Neural cell (in vitro differentiated cells): ENCODE results near the gene VPS41. TPM values are rescaled to one million over a fixed set of nuclear protein-coding genes. Genes with fewer than 3 reads are reported as not detected.

Source experiments
- H2AFZ ChIP-seq: fragments of 200-600, 300-800 bp; sonication (generic), shearing (Covaris generic); 2 replicates; pipeline ENCODE4 v1.6.0; 2014; ENCODE audit warnings: low read depth, mild to moderate bottlenecking, antibody characterized with exemption, low read length, moderate library complexity
- H3F3A ChIP-seq: fragments of 200-600 bp; shearing (Covaris generic); 2 replicates; pipeline ENCODE4 v1.6.1; 2016; ENCODE audit warnings: mild to moderate bottlenecking, moderate library complexity, mixed read lengths, antibody characterized with exemption, low read length; ENCODE audit not compliant: insufficient read depth, poor library complexity, severe bottlenecking
- H3K27ac ChIP-seq: fragments of 200-600, 300-800 bp; sonication (generic), shearing (Covaris generic); 2 replicates; pipeline ENCODE4 v1.5.1; 2014; ENCODE audit warnings: mild to moderate bottlenecking, low read length, moderate library complexity
- H3K27me3 ChIP-seq: fragments of 300-800, 200-600 bp; sonication (generic), shearing (Covaris generic); 2 replicates; pipeline ENCODE4 v1.6.0; 2014; ENCODE audit warnings: mild to moderate bottlenecking, low read depth, low read length, moderate library complexity; ENCODE audit not compliant: insufficient read depth
- H3K36me3 ChIP-seq: fragments of 300-800, 200-600 bp; sonication (generic), shearing (Covaris generic); 2 replicates; pipeline ENCODE4 v1.5.1; 2014; ENCODE audit warnings: mild to moderate bottlenecking, antibody characterized with exemption, low read length, moderate library complexity; ENCODE audit not compliant: insufficient read depth
- H3K4me2 ChIP-seq: fragments of 300-800, 200-600 bp; sonication (generic), shearing (Covaris generic); 2 replicates; pipeline ENCODE4 v1.6.0; 2014; ENCODE audit warnings: mild to moderate bottlenecking, low read length
- H3K4me3 ChIP-seq: fragments of 300-800, 200-600 bp; sonication (generic), shearing (Covaris generic); 2 replicates; pipeline ENCODE4 v1.5.1; 2014; ENCODE audit warnings: mild to moderate bottlenecking, low read length, moderate library complexity
- H3K79me2 ChIP-seq: fragments of 200-600 bp; shearing (Covaris generic); replicated peaks from 2 replicates; pipeline ENCODE4 v1.6.0; 2014; ENCODE audit warnings: mild to moderate bottlenecking, low read length, moderate library complexity; ENCODE audit not compliant: insufficient read depth
- H3K9ac ChIP-seq: fragments of 300-800, 200-600 bp; sonication (generic), shearing (Covaris generic); 2 replicates; pipeline ENCODE4 v1.6.1; 2016; ENCODE audit warnings: mild to moderate bottlenecking, low read length, mixed read lengths
- H3K9me2 ChIP-seq: fragments of 200-600 bp; shearing (Covaris generic); 2 replicates; pipeline ENCODE4 v1.6.1; 2016; ENCODE audit warnings: mild to moderate bottlenecking, low read length, mixed read lengths; ENCODE audit not compliant: insufficient read depth
- H3K9me3 ChIP-seq: fragments of 200-600, 300-800 bp; sonication (generic), shearing (Covaris generic); 2 replicates; pipeline ENCODE4 v1.6.1; 2016; ENCODE audit warnings: mild to moderate bottlenecking, mixed run types, low read length, moderate library complexity, mixed read lengths
- H4K20me1 ChIP-seq: fragments of 200-600 bp; shearing (Covaris generic); 2 replicates; pipeline ENCODE4 v1.6.1; 2016; ENCODE audit warnings: mild to moderate bottlenecking, mixed run types; ENCODE audit not compliant: insufficient read depth
- CTCF ChIP-seq: fragments of 450-650 bp; IDR thresholded peaks from 2 replicates; pipeline ENCODE4 v1.5.1; 2014; ENCODE audit warnings: antibody characterized with exemption, mild to moderate bottlenecking, moderate library complexity; ENCODE audit not compliant: poor library complexity, severe bottlenecking
- EP300 ChIP-seq: fragments of 450-650 bp; conservative IDR thresholded peaks from 2 replicates; pipeline ENCODE4 v1.6.1; 2014; ENCODE audit warnings: antibody characterized with exemption, mild to moderate bottlenecking, moderate library complexity; ENCODE audit not compliant: poor library complexity, severe bottlenecking
- EZH2 ChIP-seq: fragments of 200-600, 300-800 bp; shearing (Covaris generic), sonication (generic); IDR thresholded peaks from 2 replicates; pipeline ENCODE4 v1.6.1; 2014; ENCODE audit warnings: antibody characterized with exemption, low read length, borderline replicate concordance, mild to moderate bottlenecking; ENCODE audit not compliant: insufficient read depth, poor library complexity, severe bottlenecking
- MXI1 ChIP-seq: fragments of 450-650 bp; conservative IDR thresholded peaks from 2 replicates; pipeline ENCODE4 v1.6.1; 2014; ENCODE audit warnings: antibody characterized with exemption, mild to moderate bottlenecking; ENCODE audit not compliant: poor library complexity, severe bottlenecking
- POLR2AphosphoS5 ChIP-seq: IDR thresholded peaks from 2 replicates; pipeline ENCODE4 v1.6.1; 2012
- RAD21 ChIP-seq: fragments of 450-650 bp; conservative IDR thresholded peaks from 2 replicates; pipeline ENCODE4 v1.6.1; 2014; ENCODE audit warnings: antibody characterized with exemption, mild to moderate bottlenecking, moderate library complexity
- REST ChIP-seq: IDR thresholded peaks from 2 replicates; pipeline ENCODE4 v1.6.1; 2012; ENCODE audit warnings: borderline replicate concordance
- SMC3 ChIP-seq: fragments of 450-650 bp; conservative IDR thresholded peaks from 2 replicates; pipeline ENCODE4 v1.6.1; 2014; ENCODE audit warnings: antibody characterized with exemption, mild to moderate bottlenecking, moderate library complexity; ENCODE audit not compliant: poor library complexity
- TAF1 ChIP-seq: IDR thresholded peaks from 2 replicates; pipeline ENCODE4 v1.6.1; 2012; ENCODE audit warnings: low read depth
- polyA plus RNA-seq: library from polyadenylated mRNA; depleted of rRNA; stranded (reverse); fragments of >200 nt; gene quantifications from 2 replicates; pipeline ENCODE4 v1.2.3, GENCODE V29; 2014

Gene VPS41
- polyA plus RNA-seq, 1 donor from 2014 or later: 64.0 TPM

GRCh38 chr7:38907066-38907465, 1.9 kb downstream of the VPS41 start:
- Histone ChIP-seq H3K9me3 (no peaks in the 10 kb centered on the region), H3K4me2 (no peak overlapping the region), H4K20me1 (no peaks in the 10 kb centered on the region), H3K9ac (no peak overlapping the region), H3K36me3 (no peaks in the 10 kb centered on the region), H3K27me3 (no peaks in the 10 kb centered on the region), H3F3A (no peaks in the 10 kb centered on the region), H2AFZ (no peak overlapping the region), H3K4me3 (no peak overlapping the region), H3K79me2 (peaks cover 16% of the 10 kb centered on the region), H3K9me2 (no peaks in the 10 kb centered on the region), H3K27ac (no peak overlapping the region)
- TF ChIP-seq SMC3 (no peak), POLR2AphosphoS5 (no peak), MXI1 (no peak), EZH2 (no peak), EP300 (no peak)

GRCh38 chr7:38905056-38905759, 3.8 kb downstream of the VPS41 start:
- no peak overlapping the region for H2AFZ ChIP-seq

GRCh38 chr7:38903057-38903456, 5.9 kb downstream of the VPS41 start:
- Histone ChIP-seq H3K4me2 (no peak overlapping the region), H3K27me3 (no peaks in the 10 kb centered on the region), H3K9me2 (no peaks in the 10 kb centered on the region), H3K27ac (no peak overlapping the region), H3K9me3 (no peaks in the 10 kb centered on the region), H3K36me3 (no peaks in the 10 kb centered on the region), H3K79me2 (peaks cover 8% of the 10 kb centered on the region), H3K4me3 (no peak overlapping the region), H3K9ac (no peak overlapping the region), H3F3A (no peaks in the 10 kb centered on the region), H4K20me1 (no peaks in the 10 kb centered on the region), H2AFZ (no peak overlapping the region)
- TF ChIP-seq RAD21: no peak
- TF ChIP-seq REST: no peak
- TF ChIP-seq SMC3: no peak
- no peak for TF ChIP-seq TAF1
- TF ChIP-seq CTCF: no peak
- TF ChIP-seq MXI1: no peak

More at GRCh38 chr7:38905056-38905759, 3.8 kb downstream of the VPS41 start:
- Histone ChIP-seq H3K27ac (no peak overlapping the region), H4K20me1 (no peaks in the 10 kb centered on the region), H3K9ac (no peak overlapping the region), H3K9me2 (no peaks in the 10 kb centered on the region), H3F3A (no peaks in the 10 kb centered on the region), H3K9me3 (no peaks in the 10 kb centered on the region), H3K36me3 (no peaks in the 10 kb centered on the region), H3K27me3 (no peaks in the 10 kb centered on the region), H3K4me3 (no peak overlapping the region), H3K79me2 (peaks cover 16% of the 10 kb centered on the region), H3K4me2 (no peak overlapping the region)
- no peak for TF ChIP-seq RAD21
- no peak for TF ChIP-seq TAF1
- TF ChIP-seq EZH2: no peak
- no peak for TF ChIP-seq POLR2AphosphoS5
- no peak for TF ChIP-seq MXI1
- TF ChIP-seq SMC3: no peak
- no peak for TF ChIP-seq EP300
- no peak for TF ChIP-seq CTCF
